ENCODE data around the gene RBP4. TPM values are rescaled to one million over a fixed set of nuclear protein-coding genes. Genes with fewer than 3 reads are reported as not detected.

The RBP4 gene
- total RNA-seq, 2 donors from 2014 or later: 0.64 to 5.3 TPM

DNA sequence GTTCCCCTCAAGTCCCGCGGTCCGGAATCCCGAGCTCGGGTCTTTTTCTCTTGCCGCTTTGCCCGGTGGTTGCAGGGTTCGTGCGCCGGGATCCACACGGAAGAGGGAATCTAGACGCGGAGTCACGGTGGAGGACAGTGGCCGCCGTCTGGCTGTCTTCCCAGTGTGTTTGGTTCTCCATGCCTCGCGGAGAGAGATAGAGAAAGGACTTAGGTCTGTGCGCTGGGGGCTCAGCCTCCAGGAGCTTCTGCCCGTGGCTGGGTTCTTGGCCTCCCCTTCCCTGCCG lies 33.0 kb downstream of the RBP4 start:
- Histone ChIP-seq H3K27ac (no peak overlapping the region), H3K9me3 (no peaks in the 10 kb centered on the region), H3K4me1 (replicated peaks) (peaks cover 4% of the 10 kb centered on the region), H3K27me3 (replicated peaks; ENCODE audit: insufficient read depth) (peaks cover 14% of the 10 kb centered on the region), H3K4me3 (no peak overlapping the region), H3K36me3 (no peaks in the 10 kb centered on the region)
- intact Hi-C loops (cut with DNase I): loop anchor here (10.0 kb wide), 1 partner anchor 247 kb away; no protein-coding TSS in a partner anchor
- DNase-seq (ENCODE audit: low spot score): no peak
- TF ChIP-seq POLR2AphosphoS5 (IDR thresholded peaks at IDR 0.05) (no peak), POLR2A (IDR thresholded peaks at IDR 0.05) (no peak)
- TF ChIP-seq, protein P1, sequence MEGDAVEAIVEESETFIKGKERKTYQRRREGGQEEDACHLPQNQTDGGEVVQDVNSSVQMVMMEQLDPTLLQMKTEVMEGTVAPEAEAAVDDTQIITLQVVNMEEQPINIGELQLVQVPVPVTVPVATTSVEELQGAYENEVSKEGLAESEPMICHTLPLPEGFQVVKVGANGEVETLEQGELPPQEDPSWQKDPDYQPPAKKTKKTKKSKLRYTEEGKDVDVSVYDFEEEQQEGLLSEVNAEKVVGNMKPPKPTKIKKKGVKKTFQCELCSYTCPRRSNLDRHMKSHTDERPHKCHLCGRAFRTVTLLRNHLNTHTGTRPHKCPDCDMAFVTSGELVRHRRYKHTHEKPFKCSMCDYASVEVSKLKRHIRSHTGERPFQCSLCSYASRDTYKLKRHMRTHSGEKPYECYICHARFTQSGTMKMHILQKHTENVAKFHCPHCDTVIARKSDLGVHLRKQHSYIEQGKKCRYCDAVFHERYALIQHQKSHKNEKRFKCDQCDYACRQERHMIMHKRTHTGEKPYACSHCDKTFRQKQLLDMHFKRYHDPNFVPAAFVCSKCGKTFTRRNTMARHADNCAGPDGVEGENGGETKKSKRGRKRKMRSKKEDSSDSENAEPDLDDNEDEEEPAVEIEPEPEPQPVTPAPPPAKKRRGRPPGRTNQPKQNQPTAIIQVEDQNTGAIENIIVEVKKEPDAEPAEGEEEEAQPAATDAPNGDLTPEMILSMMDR (IDR thresholded peaks at IDR 0.05): no peak
- WGBS: 55% methylated on average over 21 of the region's 21 CpGs

DNA sequence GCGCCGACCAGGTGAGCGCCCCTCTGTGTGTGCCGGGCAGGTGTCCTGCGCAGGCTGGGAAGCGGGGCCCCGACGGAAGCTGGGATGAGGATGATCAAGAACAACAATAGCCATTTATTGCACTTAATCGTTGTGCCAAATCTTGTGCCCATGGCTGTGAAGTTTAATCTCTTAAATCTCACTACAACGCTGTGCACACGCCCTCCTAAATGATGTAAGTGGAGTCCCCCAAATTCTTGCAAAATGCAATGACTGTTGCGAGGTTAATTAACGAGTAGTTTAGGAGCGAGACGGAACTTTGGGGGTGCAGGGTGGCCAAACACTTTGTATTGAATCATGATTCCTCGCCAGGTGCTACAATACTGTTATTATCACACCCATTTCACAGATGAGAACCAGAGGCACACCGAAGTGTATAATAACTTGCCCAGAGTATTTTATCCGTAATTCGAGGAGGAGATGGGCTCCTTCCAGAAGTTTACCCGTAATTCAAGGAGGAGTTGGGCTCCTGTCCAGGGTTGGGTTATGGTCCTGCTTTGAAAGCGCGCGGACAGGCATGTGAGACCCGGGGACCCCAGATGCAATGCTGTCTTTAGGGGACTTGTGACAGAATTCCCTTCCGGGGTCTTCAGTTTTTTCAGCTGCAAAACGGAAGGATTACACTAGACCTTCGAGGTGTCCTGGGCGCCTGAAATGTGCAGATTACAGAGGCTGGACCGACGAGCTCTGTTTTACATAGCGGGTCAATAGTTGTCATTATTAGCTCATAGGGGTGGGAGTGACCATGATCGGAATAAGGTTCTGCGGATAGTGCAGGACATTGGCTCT lies 33.5 kb downstream of the RBP4 start:
- no peak for DNase-seq (ENCODE audit: low spot score)
- Histone ChIP-seq H3K27me3 (replicated peaks; ENCODE audit: insufficient read depth) (peaks cover 14% of the 10 kb centered on the region), H3K9me3 (no peaks in the 10 kb centered on the region), H3K27ac (no peak overlapping the region), H3K36me3 (no peaks in the 10 kb centered on the region), H3K4me1 (replicated peaks) (peaks cover 4% of the 10 kb centered on the region), H3K4me3 (no peak overlapping the region)
- TF ChIP-seq POLR2AphosphoS5 (IDR thresholded peaks at IDR 0.05): no peak
- TF ChIP-seq, protein P1 (IDR thresholded peaks at IDR 0.05): no peak
- TF ChIP-seq POLR2A (IDR thresholded peaks at IDR 0.05): no peak
- intact Hi-C loops (cut with DNase I): loop anchor here (10.0 kb wide), 1 partner anchor 247 kb away; no protein-coding TSS in a partner anchor
- 15% methylated on average over 33 of the region's 33 CpGs for WGBS

DNA sequence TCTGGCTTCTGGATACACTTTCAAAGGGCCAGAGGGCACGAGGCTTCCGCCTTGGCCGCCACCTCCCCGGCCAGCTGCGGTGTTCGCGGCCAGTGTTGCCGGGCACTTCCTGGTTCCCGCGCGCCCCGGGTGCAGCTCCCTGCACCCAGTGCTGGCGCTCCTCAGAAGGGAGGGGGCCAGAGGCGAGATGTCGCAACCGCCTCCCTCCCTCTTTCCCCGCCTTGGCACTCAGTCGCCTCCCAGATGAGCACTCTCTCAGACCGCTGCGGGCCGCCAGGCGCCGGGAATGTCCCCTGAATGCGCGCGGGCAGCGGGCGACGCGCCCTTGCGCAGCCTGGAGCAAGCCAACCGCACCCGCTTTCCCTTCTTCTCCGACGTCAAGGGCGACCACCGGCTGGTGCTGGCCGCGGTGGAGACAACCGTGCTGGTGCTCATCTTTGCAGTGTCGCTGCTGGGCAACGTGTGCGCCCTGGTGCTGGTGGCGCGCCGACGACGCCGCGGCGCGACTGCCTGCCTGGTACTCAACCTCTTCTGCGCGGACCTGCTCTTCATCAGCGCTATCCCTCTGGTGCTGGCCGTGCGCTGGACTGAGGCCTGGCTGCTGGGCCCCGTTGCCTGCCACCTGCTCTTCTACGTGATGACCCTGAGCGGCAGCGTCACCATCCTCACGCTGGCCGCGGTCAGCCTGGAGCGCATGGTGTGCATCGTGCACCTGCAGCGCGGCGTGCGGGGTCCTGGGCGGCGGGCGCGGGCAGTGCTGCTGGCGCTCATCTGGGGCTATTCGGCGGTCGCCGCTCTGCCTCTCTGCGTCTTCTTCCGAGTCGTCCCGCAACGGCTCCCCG lies 34.4 kb downstream of the RBP4 start, which contains the start of gene FFAR4:
Gene FFAR4, plus strand, starts transcription at position 231 of the 842 bp plus-strand sequence. Its CDS starts 56 bp downstream, at position 287.
- no peak for TF ChIP-seq POLR2AphosphoS5 (IDR thresholded peaks at IDR 0.05)
- TF ChIP-seq, protein P1 (IDR thresholded peaks at IDR 0.05): no peak
- no peak for TF ChIP-seq POLR2A (IDR thresholded peaks at IDR 0.05)
- 1% methylated on average over 66 of the region's 85 CpGs for WGBS
- Histone ChIP-seq H3K27ac (no peak within 1 kb of the TSS), H3K27me3 (replicated peaks; ENCODE audit: insufficient read depth) (peaks cover 14% of the 10 kb centered on the region), H3K36me3 (no peaks in the 10 kb centered on the region), H3K4me1 (replicated peaks) (peaks cover 4% of the 10 kb centered on the region), H3K9me3 (no peaks in the 10 kb centered on the region), H3K4me3 (peak within 1 kb of the TSS in 1 of 2 donors; percentile 15)
- intact Hi-C loops (cut with DNase I): loop anchor here (10.0 kb wide), 1 partner anchor 248 kb away; no protein-coding TSS in a partner anchor
- DNase-seq (ENCODE audit: low spot score): peak; percentile 12

DNA sequence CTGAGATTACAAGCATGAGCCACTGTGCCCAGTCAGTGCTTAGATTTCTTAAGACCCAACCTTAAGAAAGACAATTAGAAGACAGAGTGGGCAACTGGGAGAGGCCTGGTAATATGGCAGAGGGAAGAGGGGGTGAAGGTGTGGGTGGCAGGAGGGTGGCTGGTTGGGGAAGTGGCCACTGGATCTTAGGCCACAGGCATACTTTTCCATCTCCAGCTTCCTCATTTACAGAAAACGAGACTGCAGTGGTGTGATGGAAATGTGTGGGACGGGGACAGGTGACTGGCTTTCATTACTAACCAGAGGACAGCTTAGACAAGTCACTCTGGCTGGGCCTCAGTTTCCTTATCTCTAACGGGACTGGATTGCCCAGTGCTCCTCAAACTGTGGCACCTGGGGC lies 35.6 kb downstream of the RBP4 start:
- intact Hi-C loops (cut with DNase I): loop anchor here (10.0 kb wide), 1 partner anchor 249 kb away; no protein-coding TSS in a partner anchor
- 81% methylated on average over 3 of the region's 3 CpGs for WGBS
- no peaks in the 10 kb centered on the region for H3K36me3 ChIP-seq
- peaks cover 4% of the 10 kb centered on the region for H3K4me1 ChIP-seq (replicated peaks)
- H3K27ac ChIP-seq: no peak overlapping the region
- peaks cover 14% of the 10 kb centered on the region for H3K27me3 ChIP-seq (replicated peaks; ENCODE audit: insufficient read depth)
- H3K4me3 ChIP-seq: no peak overlapping the region
- H3K9me3 ChIP-seq: no peaks in the 10 kb centered on the region
- TF ChIP-seq POLR2AphosphoS5 (IDR thresholded peaks at IDR 0.05): no peak
- no peak for TF ChIP-seq POLR2A (IDR thresholded peaks at IDR 0.05)
- TF ChIP-seq, protein P1 (IDR thresholded peaks at IDR 0.05): no peak
- no peak for DNase-seq (ENCODE audit: low spot score)
